K562 (cell line): ENCODE results near the gene DGLUCY. TPM values are rescaled to one million over a fixed set of nuclear protein-coding genes. Genes with fewer than 3 reads are reported as not detected.

Source experiments
- ATAC-seq: fragments of 200-7000 bp; cut with Tn5 transposase; 3 replicates; pipeline ENCODE4 v1.9.1; 2020; ENCODE audit warnings: moderate library complexity
- BruUV-seq: library from RNA; stranded (reverse); fragments of 400-500 nt; replicated peaks from 2 replicates; lab custom pipeline; 2021; lab: Mats Ljungman, UMichigan
- CTCF ChIA-PET: fragments of 300-600 bp; formaldehyde crosslinking; extraction: SDS; loops from one replicate; lab custom pipeline; 2021; ENCODE audit warnings: low intra/inter-chr PET ratio; lab: Yijun Ruan, JAX
- POLR2A ChIA-PET: fragments of 300-600, 350-650 bp; sonication (Branson Sonifier 250); formaldehyde crosslinking; extraction: SDS; loops from one replicate; lab custom pipeline; 2021; ENCODE audit warnings: antibody characterized with exemption, inconsistent platforms; lab: Yijun Ruan, JAX
- DNase-seq, 4 experiments: peaks; one replicate each; pipeline versions ENCODE4 v3.0.0 to v3.0.0-alpha.2; 2011 to 2018; ENCODE audit warnings: low spot score in 3 of 4, mixed read lengths in 3 of 4; ENCODE audit errors: extremely low read depth in 1 of 4
- FAIRE-seq: peaks from 2 replicates; lab custom pipeline; 2011; peaks lifted over from hg19 to GRCh38; lab: Jason Lieb, UNC
- H2AFZ ChIP-seq: 2 replicates; pipeline ENCODE4 v1.6.0; 2011; ENCODE audit warnings: low read depth, low read length, control low read depth, inconsistent platforms
- H3K27ac ChIP-seq: fragments of 200-600 bp; 3 replicates; pipeline ENCODE4 v1.8.0; 2011; ENCODE audit warnings: low read depth, mild to moderate bottlenecking, control low read depth, inconsistent platforms, low read length, moderate library complexity, mixed read lengths; ENCODE audit errors: extremely low read depth
- H3K27me3 ChIP-seq, 2 experiments: fragments of 300-600 bp in 1 of 2; 2 replicates in 1 of 2; 3 replicates in 1 of 2; pipeline versions ENCODE4 v1.6.0 to v1.8.0; 2011; ENCODE audit warnings: inconsistent platforms in 2 of 2, low read length in 2 of 2, mild to moderate bottlenecking in 1 of 2, mixed read lengths in 1 of 2, moderate library complexity in 1 of 2; ENCODE audit not compliant: control insufficient read depth in 2 of 2, insufficient read depth in 2 of 2
- H3K36me3 ChIP-seq: fragments of 300-600 bp; 3 replicates; pipeline ENCODE4 v1.8.0; 2011; ENCODE audit warnings: mild to moderate bottlenecking, low read length, inconsistent platforms; ENCODE audit not compliant: control insufficient read depth, insufficient read depth
- H3K4me1 ChIP-seq, 2 experiments: fragments of 200-600 bp in 1 of 2; replicated peaks in 1 of 2; 2 replicates in 1 of 2; 3 replicates in 1 of 2; pipeline versions ENCODE4 v1.5.1 to v1.8.0; 2011; ENCODE audit warnings: inconsistent platforms in 2 of 2, low read length in 2 of 2, mild to moderate bottlenecking in 1 of 2, mixed read lengths in 1 of 2, moderate library complexity in 1 of 2; ENCODE audit not compliant: control insufficient read depth in 2 of 2, insufficient read depth in 2 of 2
- H3K4me2 ChIP-seq: 2 replicates; pipeline ENCODE4 v1.6.1; 2011; ENCODE audit warnings: low read length, control low read depth, inconsistent platforms, mixed read lengths; ENCODE audit not compliant: insufficient read depth
- H3K4me3 ChIP-seq: fragments of 200-600 bp; sonication (generic), shearing (Covaris generic); 2 replicates; pipeline ENCODE4 v1.5.1; 2016; ENCODE audit warnings: control low read depth, inconsistent platforms
- H3K79me2 ChIP-seq: fragments of 200-600 bp; 3 replicates; pipeline ENCODE4 v1.8.0; 2011; ENCODE audit warnings: low read length, inconsistent platforms; ENCODE audit not compliant: control insufficient read depth, insufficient read depth
- H3K9ac ChIP-seq, 2 experiments: 2 replicates each; pipeline versions ENCODE4 v1.6.0 to v1.6.1; 2011; ENCODE audit warnings: low read depth in 2 of 2, low read length in 2 of 2, control low read depth in 1 of 2, inconsistent platforms in 1 of 2, mild to moderate bottlenecking in 1 of 2, mixed read lengths in 1 of 2; ENCODE audit not compliant: insufficient read depth in 1 of 2
- H3K9me1 ChIP-seq: one replicate; pipeline ENCODE4 v1.6.0; 2011; ENCODE audit warnings: inconsistent platforms, mild to moderate bottlenecking, low read length, moderate library complexity; ENCODE audit not compliant: control insufficient read depth, insufficient read depth
- H3K9me3 ChIP-seq: replicated peaks from 2 replicates; pipeline ENCODE4 v1.5.1; 2011; ENCODE audit warnings: low read depth, low read length, inconsistent platforms; ENCODE audit not compliant: control insufficient read depth, insufficient read depth
- H4K20me1 ChIP-seq: replicated peaks from 2 replicates; pipeline ENCODE4 v1.6.1; 2011; ENCODE audit warnings: low read length, inconsistent platforms, mixed read lengths; ENCODE audit not compliant: control insufficient read depth, insufficient read depth
- AFF4 ChIP-seq: sonication (generic); formaldehyde crosslinking; IDR thresholded peaks from 2 replicates; pipeline ENCODE4 v1.8.0; 2023; ENCODE audit warnings: mild to moderate bottlenecking, missing genetic modification reagents
- CHAMP1 ChIP-seq: fragments of 450-650 bp; IDR thresholded peaks from 2 replicates; pipeline ENCODE4 v1.6.1; 2016; ENCODE audit warnings: mild to moderate bottlenecking
- FOXP4 ChIP-seq: sonication (generic); formaldehyde crosslinking; IDR thresholded peaks from 2 replicates; pipeline ENCODE4 v1.8.0; 2022; ENCODE audit warnings: mild to moderate bottlenecking, missing genetic modification reagents, borderline replicate concordance
- GTF2A2 ChIP-seq: IDR thresholded peaks from 2 replicates; pipeline ENCODE4 v1.6.1; 2016; ENCODE audit warnings: mild to moderate bottlenecking, missing genetic modification characterization, missing compliant biosample characterization
- HDAC3 ChIP-seq: fragments of 450-650 bp; IDR thresholded peaks from 2 replicates; pipeline ENCODE4 v1.6.1; 2018; ENCODE audit warnings: borderline replicate concordance, mild to moderate bottlenecking, moderate library complexity; ENCODE audit not compliant: partially characterized antibody
- KHSRP ChIP-seq: fragments of 450-650 bp; IDR thresholded peaks from 2 replicates; pipeline ENCODE4 v1.6.1; 2017
- KLF1 ChIP-seq: fragments of 450-650 bp; IDR thresholded peaks from 2 replicates; pipeline ENCODE4 v1.6.1; 2016; ENCODE audit warnings: missing genetic modification characterization, missing compliant biosample characterization
- NONO ChIP-seq, 2 experiments: fragments of 200-400 bp in 1 of 2; fragments of 450-650 bp in 1 of 2; formaldehyde crosslinking in 1 of 2; IDR thresholded peaks; 2 replicates each; pipeline ENCODE4 v1.6.1; 2017; ENCODE audit warnings: low read depth in 2 of 2, mild to moderate bottlenecking in 2 of 2, moderate library complexity in 2 of 2, low read length in 1 of 2
- POLR2B ChIP-seq: fragments of 450-650 bp; IDR thresholded peaks from 2 replicates; pipeline ENCODE4 v1.6.1; 2018; ENCODE audit warnings: low read depth; ENCODE audit not compliant: partially characterized antibody
- PYGO2 ChIP-seq: fragments of 450-650 bp; IDR thresholded peaks from 2 replicates; pipeline ENCODE4 v1.6.1; 2016; ENCODE audit warnings: mild to moderate bottlenecking, missing genetic modification characterization, moderate library complexity, missing compliant biosample characterization
- TAF9B ChIP-seq: fragments of 450-650 bp; IDR thresholded peaks from 2 replicates; pipeline ENCODE4 v1.6.1; 2018; ENCODE audit warnings: mild to moderate bottlenecking; ENCODE audit not compliant: partially characterized antibody
- ZNF12 ChIP-seq: sonication (generic); formaldehyde crosslinking; IDR thresholded peaks from 2 replicates; pipeline ENCODE4 v1.4.0; 2020; ENCODE audit warnings: mild to moderate bottlenecking, missing genetic modification reagents
- ZNF395 ChIP-seq: fragments of 200-800 bp; sonication (Bioruptor generic); IDR thresholded peaks from 2 replicates; pipeline ENCODE4 v1.6.1; 2017; ENCODE audit warnings: missing genetic modification characterization, missing compliant biosample characterization
- WGBS: fragments of 100-300 bp; shearing (Covaris generic); methylation state at CpG from one replicate; pipeline ENCODE4 v1.1.6; 2016; ENCODE audit warnings: low coverage, mixed read lengths; ENCODE audit not compliant: insufficient coverage; ENCODE audit errors: missing lambda C conversion rate; 5-methylcytosine and 5-hydroxymethylcytosine counted together
- in situ Hi-C: fragments of 300-500 bp; cut with MboI; formaldehyde crosslinking; loops from 4 replicates; pipeline ENCODE4 v1.15.0; 2018; ENCODE audit warnings: inconsistent platforms, mixed read lengths
- intact Hi-C: fragments of 100-400 bp; cut with micrococcal nuclease; formaldehyde crosslinking; loops from 2 replicates; pipeline ENCODE4 v1.14.2; 2022
- polyA plus RNA-seq, 8 experiments: library from polyadenylated mRNA; depleted of rRNA in 4 of 8; stranded (reverse) in 5 of 8; unstranded in 3 of 8; fragments of >200 nt; fragmentation: Nextera tagmentation in 2 of 8; fragmentation: Illumina TruSeq in 1 of 8; extraction: Ambion mirVana in 2 of 8; extraction: Trizol in 1 of 8; gene quantifications; 2 replicates each; pipeline versions ENCODE4 v1.2.1 to v1.2.3, GENCODE V29; 2011 to 2014; ENCODE audit warnings: inconsistent platforms in 1 of 8, missing spikeins in 1 of 8
- total RNA-seq, 7 experiments: library from RNA; depleted of rRNA in 6 of 7; stranded (reverse); fragments of >200 nt in 6 of 7; fragmentation: Illumina TruSeq in 2 of 7; extraction: Trizol in 2 of 7; gene quantifications; 2 replicates each; pipeline versions ENCODE4 v1.2.1 to v1.2.3, GENCODE V29; 2011 to 2021; ENCODE audit warnings: low replicate concordance in 1 of 7

The DGLUCY gene
- total and polyA plus RNA-seq, 9 of the 15 experiments (the other 6 are each of a cell fraction or from before 2014, with no cell fraction given): 9.9 to 28.4 (median 21.0) TPM

GRCh38 chr14:91095178-91095577 lies 18.7 kb upstream of the DGLUCY start:
- Histone ChIP-seq H3K4me1 (no peaks in the 10 kb centered on the region), H3K9me3 (no peaks in the 10 kb centered on the region), H3K27me3 (peaks cover 5 to 28% of the 10 kb centered on the region in 2 experiments), H3K27ac (no peak overlapping the region), H3K9ac (0 out of 4 replicates have a peak overlapping the region, but pooled peaks of 1 of the 2 experiments have one; percentile 17), H3K4me3 (no peak overlapping the region), H3K9me1 (no peaks in the 10 kb centered on the region), H3K36me3 (no peaks in the 10 kb centered on the region), H2AFZ (no peak overlapping the region), H3K79me2 (no peaks in the 10 kb centered on the region), H4K20me1 (no peaks in the 10 kb centered on the region), H3K4me2 (no peak overlapping the region)
- POLR2A ChIA-PET: no interaction called here
- intact Hi-C loops: no loop called here
- BruUV-seq: no TSS peak
- FAIRE-seq: no peak
- in situ Hi-C loops: no loop called here
- DNase-seq: no peak
- ATAC-seq: no peak
- 5% methylated on average over 8 of the region's 8 CpGs for WGBS
- CTCF ChIA-PET: no interaction called here
- TF ChIP-seq TAF9B (no peak), HDAC3 (no peak), FOXP4 (CRISPR knock-in tag) (no peak), CHAMP1 (no peak), GTF2A2 (tag) (no peak), KHSRP (no peak), NONO (IDR thresholded peaks at IDR 0.05; ENCODE audit: low read depth in 2 of 2, low read length in 1 of 2) (no peak), ZNF395 (CRISPR knock-in tag) (no peak), POLR2B (no peak), AFF4 (CRISPR knock-in tag) (no peak), ZNF12 (CRISPR knock-in tag) (no peak), KLF1 (tag) (no peak), PYGO2 (tag) (no peak)
